Keratinocyte (primary cell): ENCODE results near the gene SERTM1. TPM values are rescaled to one million over a fixed set of nuclear protein-coding genes. Genes with fewer than 3 reads are reported as not detected.

ENCODE experiments used
- DNase-seq: peaks from one replicate; pipeline ENCODE4 v3.0.0-alpha.2; 2011; ENCODE audit warnings: low read depth, missing footprints, low spot score
- FAIRE-seq: peaks from 2 replicates; lab custom pipeline; 2011; peaks lifted over from hg19 to GRCh38; lab: Jason Lieb, UNC
- H2AFZ ChIP-seq: 2 replicates; pipeline ENCODE4 v1.6.0; 2012; ENCODE audit warnings: low read length, control low read depth, inconsistent platforms; ENCODE audit not compliant: control insufficient read depth
- H3K27ac ChIP-seq: 2 replicates; pipeline ENCODE4 v1.5.1; 2011; ENCODE audit warnings: low read length; ENCODE audit not compliant: control insufficient read depth, insufficient read depth
- H3K27me3 ChIP-seq: 3 replicates; pipeline ENCODE4 v1.6.0; 2011; ENCODE audit warnings: low read length; ENCODE audit not compliant: control insufficient read depth, insufficient read depth; ENCODE audit errors: extremely low read depth
- H3K36me3 ChIP-seq, 2 experiments: 2 replicates in 1 of 2; 3 replicates in 1 of 2; pipeline ENCODE4 v1.5.1; 2011; ENCODE audit warnings: low read length in 2 of 2, mild to moderate bottlenecking in 1 of 2; ENCODE audit not compliant: control insufficient read depth in 2 of 2, insufficient read depth in 2 of 2; ENCODE audit errors: extremely low read depth in 1 of 2
- H3K4me1 ChIP-seq: 3 replicates; pipeline ENCODE4 v1.5.1; 2011; ENCODE audit warnings: low read length; ENCODE audit not compliant: control insufficient read depth, insufficient read depth; ENCODE audit errors: extremely low read depth
- H3K4me2 ChIP-seq: 3 replicates; pipeline ENCODE4 v1.6.0; 2011; ENCODE audit warnings: low read depth, low read length; ENCODE audit not compliant: control insufficient read depth, insufficient read depth; ENCODE audit errors: extremely low read depth
- H3K4me3 ChIP-seq, 3 experiments: fragments of 200-600 bp in 1 of 3; sonication (generic) in 1 of 3; 2 replicates in 2 of 3; 3 replicates in 1 of 3; pipeline ENCODE4 v1.5.1; 2011 to 2016; ENCODE audit warnings: low read length in 3 of 3, mild to moderate bottlenecking in 3 of 3, control low read depth in 2 of 3, inconsistent platforms in 1 of 3, low read depth in 1 of 3, mixed read lengths in 1 of 3, mixed run types in 1 of 3, moderate library complexity in 1 of 3; ENCODE audit not compliant: control insufficient read depth in 2 of 3, insufficient read depth in 2 of 3; ENCODE audit errors: extremely low read depth in 1 of 3
- H3K79me2 ChIP-seq: 2 replicates; pipeline ENCODE4 v1.6.0; 2012; ENCODE audit warnings: low read length; ENCODE audit not compliant: control insufficient read depth, insufficient read depth
- H3K9ac ChIP-seq: 3 replicates; pipeline ENCODE4 v1.6.0; 2011; ENCODE audit warnings: low read length; ENCODE audit not compliant: control insufficient read depth, insufficient read depth; ENCODE audit errors: extremely low read depth
- H3K9me1 ChIP-seq: 3 replicates; pipeline ENCODE4 v1.6.0; 2011; ENCODE audit warnings: low read length; ENCODE audit not compliant: control insufficient read depth, insufficient read depth; ENCODE audit errors: extremely low read depth
- H3K9me3 ChIP-seq: 2 replicates; pipeline ENCODE4 v1.5.1; 2012; ENCODE audit warnings: low read depth, low read length; ENCODE audit not compliant: control insufficient read depth
- H4K20me1 ChIP-seq: 3 replicates; pipeline ENCODE4 v1.6.0; 2011; ENCODE audit warnings: low read length; ENCODE audit not compliant: control insufficient read depth, insufficient read depth; ENCODE audit errors: extremely low read depth
- EZH2 ChIP-seq: IDR thresholded peaks from one replicate; pipeline ENCODE4 v1.6.1; 2012; ENCODE audit warnings: inconsistent platforms, mild to moderate bottlenecking, low read length, moderate library complexity
- dilution Hi-C: fragments of 300-500 bp; cut with MboI; formaldehyde crosslinking; loops from one replicate; pipeline ENCODE4 v1.7.0; 2020; ENCODE audit warnings: low sequenced_read_pairs; ENCODE audit not compliant: extremely low pct_ligation_motif_present
- polyA plus RNA-seq, 5 experiments: library from polyadenylated mRNA; depleted of rRNA in 3 of 5; stranded (reverse) in 3 of 5; stranded (forward) in 1 of 5; unstranded in 1 of 5; fragments of >200 nt; gene quantifications; 1 replicate in 1 of 5; 2 replicates in 3 of 5; 3 replicates in 1 of 5; pipeline versions ENCODE4 v1.2.1 to v1.2.3, GENCODE V29; 2011 to 2012; ENCODE audit warnings: missing spikeins in 2 of 5, low read depth in 1 of 5, low replicate concordance in 1 of 5
- TF ChIP-seq, protein P1 (sequence below), 3 experiments: IDR thresholded peaks in 1 of 3; conservative IDR thresholded peaks in 1 of 3; optimal IDR thresholded peaks in 1 of 3; 2 replicates in 2 of 3; 3 replicates in 1 of 3; pipeline versions ENCODE3 to v1.5.1; 2011; ENCODE audit warnings: low read length in 3 of 3, mild to moderate bottlenecking in 3 of 3, moderate library complexity in 2 of 3, control low read depth in 1 of 3, inconsistent platforms in 1 of 3; ENCODE audit not compliant: insufficient read depth in 2 of 3; ENCODE audit errors: extremely low read depth in 1 of 3

SERTM1 gene
- polyA plus RNA-seq, 1 donor (not counting 4 experiments of a cell fraction or from before 2014, with no cell fraction given): not detected

DNA sequence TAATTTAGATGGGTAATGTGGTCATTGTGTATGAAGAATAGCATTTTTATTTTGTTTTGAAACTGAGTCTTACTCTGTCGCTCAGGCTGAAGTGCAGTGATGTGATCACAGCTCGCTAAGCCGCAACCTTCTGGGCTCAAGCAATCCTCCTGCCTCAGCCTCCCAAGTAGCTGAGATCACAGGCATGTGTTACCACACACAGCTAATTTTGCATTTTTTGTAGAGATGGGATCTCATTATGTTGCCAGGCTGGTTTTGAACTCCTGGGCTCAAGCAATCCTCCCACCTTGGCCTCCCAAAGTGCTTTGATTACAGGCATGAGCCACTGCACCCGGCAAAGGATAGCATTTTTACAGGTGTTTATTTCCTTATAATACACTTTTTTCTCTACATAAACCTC, 36.6 kb downstream of the SERTM1 start:
- dilution Hi-C loops: no loop called here
- Histone ChIP-seq H3K9me1 (no peaks in the 10 kb centered on the region), H3K27ac (no peak overlapping the region), H3K4me1 (no peaks in the 10 kb centered on the region), H2AFZ (no peak overlapping the region), H3K9me3 (no peaks in the 10 kb centered on the region), H3K36me3 (no peaks in the 10 kb centered on the region), H3K27me3 (no peaks in the 10 kb centered on the region), H3K4me2 (no peak overlapping the region), H3K9ac (no peak overlapping the region), H3K4me3 (no peak overlapping the region), H4K20me1 (no peaks in the 10 kb centered on the region), H3K79me2 (no peaks in the 10 kb centered on the region)
- FAIRE-seq (no peak), DNase-seq (no peak)
- TF ChIP-seq, protein P1, sequence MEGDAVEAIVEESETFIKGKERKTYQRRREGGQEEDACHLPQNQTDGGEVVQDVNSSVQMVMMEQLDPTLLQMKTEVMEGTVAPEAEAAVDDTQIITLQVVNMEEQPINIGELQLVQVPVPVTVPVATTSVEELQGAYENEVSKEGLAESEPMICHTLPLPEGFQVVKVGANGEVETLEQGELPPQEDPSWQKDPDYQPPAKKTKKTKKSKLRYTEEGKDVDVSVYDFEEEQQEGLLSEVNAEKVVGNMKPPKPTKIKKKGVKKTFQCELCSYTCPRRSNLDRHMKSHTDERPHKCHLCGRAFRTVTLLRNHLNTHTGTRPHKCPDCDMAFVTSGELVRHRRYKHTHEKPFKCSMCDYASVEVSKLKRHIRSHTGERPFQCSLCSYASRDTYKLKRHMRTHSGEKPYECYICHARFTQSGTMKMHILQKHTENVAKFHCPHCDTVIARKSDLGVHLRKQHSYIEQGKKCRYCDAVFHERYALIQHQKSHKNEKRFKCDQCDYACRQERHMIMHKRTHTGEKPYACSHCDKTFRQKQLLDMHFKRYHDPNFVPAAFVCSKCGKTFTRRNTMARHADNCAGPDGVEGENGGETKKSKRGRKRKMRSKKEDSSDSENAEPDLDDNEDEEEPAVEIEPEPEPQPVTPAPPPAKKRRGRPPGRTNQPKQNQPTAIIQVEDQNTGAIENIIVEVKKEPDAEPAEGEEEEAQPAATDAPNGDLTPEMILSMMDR (optimal IDR thresholded peaks at IDR 0.05 in 1 of 3, IDR thresholded peaks at IDR 0.05 in 1 of 3, conservative IDR thresholded peaks at IDR 0.05 in 1 of 3; ENCODE audit: extremely low read depth in 1 of 3, insufficient read depth in 2 of 3, low read length in 3 of 3): no peak
- no peak for TF ChIP-seq EZH2

DNA sequence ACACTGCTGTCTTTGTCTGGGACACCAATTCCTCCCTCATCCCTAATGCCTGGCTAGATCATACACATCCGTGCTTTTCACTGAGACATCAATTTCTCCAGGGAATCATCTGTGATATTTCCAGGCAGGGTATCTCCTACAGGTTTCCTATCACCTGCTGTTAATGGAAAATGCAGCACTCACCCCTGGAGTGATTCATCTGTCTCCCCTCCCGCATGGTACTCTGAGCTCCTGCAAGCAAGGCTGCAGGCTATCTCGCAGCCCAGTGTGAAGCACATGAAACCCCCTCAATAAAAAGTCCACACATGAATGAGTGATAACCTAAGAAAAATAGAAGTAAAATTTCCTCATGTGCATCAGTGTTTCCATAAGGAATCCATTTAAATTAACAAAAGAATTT, 38.5 kb downstream of the SERTM1 start:
- Histone ChIP-seq H3K9me3 (no peaks in the 10 kb centered on the region), H3K27ac (no peak overlapping the region), H3K4me3 (no peak overlapping the region), H4K20me1 (no peaks in the 10 kb centered on the region), H3K27me3 (no peaks in the 10 kb centered on the region), H3K36me3 (no peaks in the 10 kb centered on the region), H3K9ac (no peak overlapping the region), H2AFZ (no peak overlapping the region), H3K79me2 (no peaks in the 10 kb centered on the region), H3K4me2 (no peak overlapping the region), H3K9me1 (no peaks in the 10 kb centered on the region), H3K4me1 (no peaks in the 10 kb centered on the region)
- FAIRE-seq (no peak), DNase-seq (no peak)
- dilution Hi-C loops: no loop called here
- TF ChIP-seq, protein P1 (optimal IDR thresholded peaks at IDR 0.05 in 1 of 3, IDR thresholded peaks at IDR 0.05 in 1 of 3, conservative IDR thresholded peaks at IDR 0.05 in 1 of 3; ENCODE audit: extremely low read depth in 1 of 3, insufficient read depth in 2 of 3, low read length in 3 of 3): no peak
- TF ChIP-seq EZH2: no peak
